NCI-H2107 treated with DMSO at 0.1 percent for 48 hours (cell line): ENCODE data around the gene KRT32.

Source experiments
- DNase-seq: peaks from one replicate; lab custom pipeline; 2025; ENCODE audit not compliant: unreplicated experiment; lab: John Stamatoyannopoulos, UW

The KRT32 gene

DNA sequence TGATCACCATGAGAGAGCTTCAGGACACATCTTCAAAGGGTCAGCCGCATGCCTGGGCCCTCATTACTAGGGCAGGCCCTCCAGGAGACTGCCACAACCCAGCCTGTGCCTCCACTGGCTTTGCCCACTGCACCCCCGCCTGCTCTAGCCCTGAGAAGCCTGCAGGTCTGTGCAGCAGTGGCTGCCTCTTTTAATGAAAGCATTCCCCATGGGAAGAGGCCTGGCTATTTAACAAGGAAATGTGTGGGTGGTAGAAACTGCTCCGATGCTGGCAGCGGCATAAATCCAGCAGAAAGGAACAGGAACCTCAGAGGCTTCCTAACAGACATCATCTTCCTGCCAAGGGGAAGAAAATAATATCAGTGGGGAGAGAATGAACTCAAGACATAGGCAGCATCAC is 375 bp upstream of the KRT32 start:
- DNase-seq = no peak

DNA sequence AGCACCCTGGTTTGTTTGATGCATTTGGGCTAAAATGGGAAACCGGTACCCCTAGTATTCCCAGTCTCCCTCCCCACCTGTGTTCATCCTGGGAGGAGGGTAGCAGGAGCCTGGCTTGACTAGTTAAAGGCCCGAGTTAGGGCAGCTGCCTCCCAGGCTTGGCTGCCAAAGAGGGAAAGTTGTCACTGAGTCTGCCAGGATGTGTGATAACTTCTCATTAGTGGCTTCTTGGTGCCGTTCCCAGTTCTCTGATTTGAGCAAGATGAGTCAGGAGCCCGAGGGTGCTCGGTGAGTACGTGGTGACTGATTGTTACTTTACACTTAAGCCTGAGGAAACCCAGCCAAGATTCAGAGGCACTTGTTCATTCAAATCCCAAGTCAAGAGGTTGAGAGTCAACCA is 2.5 kb downstream of the KRT32 start:
- DNase-seq = no peak

DNA sequence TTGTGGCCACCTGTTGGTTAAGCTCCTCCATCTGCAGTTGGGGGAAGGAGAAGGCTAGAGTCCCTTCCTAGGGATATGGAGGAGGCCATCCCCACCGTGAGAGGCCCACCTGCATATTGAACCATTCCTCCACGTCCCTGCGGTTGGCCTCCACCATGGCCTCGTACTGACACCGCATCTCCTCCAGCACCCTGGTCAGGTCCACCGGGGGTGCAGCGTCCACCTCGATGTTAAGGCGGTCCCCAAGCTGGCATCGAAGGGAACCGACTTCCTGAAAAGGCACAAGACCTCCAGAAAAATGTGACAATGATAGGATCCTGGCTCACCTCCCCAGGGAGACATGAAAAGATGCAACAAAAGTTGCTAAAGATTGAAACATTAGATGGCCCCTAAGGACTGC is 3.0 kb downstream of the KRT32 start:
- no peak for DNase-seq

DNA sequence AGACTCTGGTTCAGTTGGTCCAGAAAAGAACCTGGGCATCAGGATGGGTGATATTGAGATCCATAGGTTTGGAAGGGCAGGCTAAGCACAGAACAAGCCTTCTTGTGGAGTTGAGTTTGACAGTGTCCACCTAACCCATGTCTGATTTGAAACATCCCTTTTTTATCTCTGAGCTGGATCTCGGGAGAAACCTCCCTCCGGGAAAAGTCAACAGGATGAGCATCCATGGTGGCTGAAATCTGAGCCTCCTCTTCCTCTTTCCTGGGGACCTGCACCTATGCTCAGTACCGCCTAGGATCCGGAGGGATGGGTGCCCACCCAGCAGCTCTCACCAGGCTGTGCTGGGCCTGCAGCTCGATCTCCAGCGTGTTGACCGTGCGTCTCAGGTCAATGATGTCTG is 3.4 kb downstream of the KRT32 start:
- no peak for DNase-seq

DNA sequence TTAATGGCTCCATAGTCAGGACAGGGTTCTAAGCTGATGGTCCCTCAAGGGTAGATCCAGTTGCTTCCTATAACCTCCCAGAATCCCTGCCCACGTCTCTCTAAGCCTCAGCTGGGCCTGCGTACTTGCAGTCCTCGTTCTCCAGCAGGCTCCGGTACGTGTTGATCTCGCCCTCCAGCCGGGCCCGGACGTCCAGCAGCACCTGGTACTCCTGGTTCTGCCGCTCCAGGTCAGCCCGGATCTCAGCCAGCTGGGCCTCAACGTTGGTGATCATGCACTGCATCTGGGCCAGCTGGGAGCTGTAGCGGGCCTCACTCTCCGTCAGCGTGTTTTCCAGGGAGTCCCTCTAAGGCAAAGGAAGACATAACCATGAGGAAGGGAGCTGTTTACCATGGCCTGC is 4.5 kb downstream of the KRT32 start:
- DNase-seq = no peak

DNA sequence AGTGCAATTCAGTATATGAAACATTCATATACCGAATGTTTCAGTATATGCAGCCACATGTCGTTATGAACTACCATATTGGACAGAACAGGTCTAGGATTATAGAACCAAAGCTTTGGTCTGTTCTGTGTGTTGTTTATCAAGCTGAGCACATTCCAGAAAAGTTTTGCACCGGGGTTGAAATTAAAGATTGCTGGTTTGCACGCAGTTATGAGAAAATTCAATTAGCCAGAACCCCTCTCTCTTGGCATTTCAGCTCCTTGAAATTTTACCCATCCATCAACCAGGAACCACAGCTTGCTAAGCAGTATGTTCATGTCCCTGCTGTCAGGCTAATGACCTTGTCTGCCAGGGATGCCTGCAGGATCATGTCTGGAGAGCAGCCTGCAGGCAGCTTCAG is 9.5 kb downstream of the KRT32 start:
- no peak for DNase-seq

DNA sequence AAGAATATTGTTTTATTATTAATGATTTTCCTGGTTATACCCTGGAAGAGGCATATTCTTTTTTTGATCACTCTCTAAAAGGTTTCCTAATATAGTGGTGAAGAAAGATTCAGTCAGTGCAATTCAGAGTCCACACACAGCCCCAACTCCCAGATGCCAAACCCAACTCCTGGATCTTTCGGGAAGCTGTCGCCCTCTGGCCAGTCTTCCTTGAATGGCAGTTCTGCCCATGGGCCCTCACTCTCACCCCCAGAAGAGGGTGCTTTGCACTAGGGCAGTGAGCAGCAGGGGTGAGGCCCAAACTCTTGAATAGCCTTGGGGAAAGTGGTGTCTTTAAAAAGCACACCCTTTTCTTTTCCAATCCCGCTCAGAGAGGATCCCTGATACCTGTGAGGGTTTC is 11.0 kb downstream of the KRT32 start:
- no peak for DNase-seq

DNA sequence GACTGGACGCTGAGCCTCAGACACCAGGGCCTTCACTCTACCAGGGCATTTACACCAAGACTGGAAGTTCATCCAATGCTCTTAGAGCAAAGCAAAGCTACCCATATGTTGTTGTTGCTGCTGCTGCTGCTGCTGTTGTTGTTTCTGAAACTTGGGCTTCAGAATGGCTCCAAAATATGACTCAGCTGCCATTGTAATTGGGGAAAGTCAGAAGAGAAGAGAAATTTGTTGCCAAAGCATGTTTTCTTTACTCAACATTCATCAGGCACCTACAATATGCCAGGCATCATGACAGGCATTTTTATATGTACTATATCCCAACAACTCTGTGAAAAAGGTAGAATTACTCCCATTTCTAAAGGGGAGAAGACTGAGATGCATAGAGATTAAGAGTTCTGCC is 11.9 kb downstream of the KRT32 start:
- no peak for DNase-seq

DNA sequence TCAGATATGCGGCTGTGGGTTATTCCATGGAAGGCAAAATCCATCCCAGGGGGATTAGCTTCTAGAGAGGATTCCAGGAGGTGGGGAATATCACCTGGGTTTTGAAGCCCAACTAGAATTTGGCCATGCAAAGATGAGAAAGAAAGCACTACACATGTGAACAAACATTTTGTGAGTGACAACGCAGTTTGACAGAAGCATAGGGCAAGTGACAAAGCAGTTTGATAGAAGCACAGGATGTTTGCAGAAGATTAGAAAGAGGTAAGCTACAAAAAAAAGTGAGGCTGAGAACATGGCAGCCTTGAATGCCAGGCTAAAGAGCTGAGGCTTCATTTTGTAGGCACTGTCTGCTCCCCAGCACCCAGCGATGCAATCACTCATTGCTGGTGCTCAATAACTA is 14.1 kb downstream of the KRT32 start:
- DNase-seq = no peak

DNA sequence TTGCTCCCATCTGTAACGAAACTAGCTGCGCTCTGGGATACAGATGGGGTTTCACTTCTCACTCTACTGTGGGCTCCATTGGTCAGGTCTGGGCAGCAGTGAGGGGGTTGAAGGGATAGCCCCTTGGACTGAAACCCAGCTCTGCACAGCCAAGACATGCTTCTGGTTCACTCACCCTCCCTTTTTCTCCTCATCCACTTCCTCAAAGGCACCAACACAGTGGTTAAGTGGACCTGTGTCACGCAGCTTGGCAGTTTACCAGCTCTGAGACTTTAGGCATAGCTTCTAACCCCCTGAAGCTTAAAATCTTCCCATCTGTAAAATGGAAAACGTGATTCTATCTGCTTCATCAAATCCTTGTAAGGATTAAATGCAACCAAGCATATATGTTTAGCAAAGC is 14.9 kb downstream of the KRT32 start:
- DNase-seq = no peak

DNA sequence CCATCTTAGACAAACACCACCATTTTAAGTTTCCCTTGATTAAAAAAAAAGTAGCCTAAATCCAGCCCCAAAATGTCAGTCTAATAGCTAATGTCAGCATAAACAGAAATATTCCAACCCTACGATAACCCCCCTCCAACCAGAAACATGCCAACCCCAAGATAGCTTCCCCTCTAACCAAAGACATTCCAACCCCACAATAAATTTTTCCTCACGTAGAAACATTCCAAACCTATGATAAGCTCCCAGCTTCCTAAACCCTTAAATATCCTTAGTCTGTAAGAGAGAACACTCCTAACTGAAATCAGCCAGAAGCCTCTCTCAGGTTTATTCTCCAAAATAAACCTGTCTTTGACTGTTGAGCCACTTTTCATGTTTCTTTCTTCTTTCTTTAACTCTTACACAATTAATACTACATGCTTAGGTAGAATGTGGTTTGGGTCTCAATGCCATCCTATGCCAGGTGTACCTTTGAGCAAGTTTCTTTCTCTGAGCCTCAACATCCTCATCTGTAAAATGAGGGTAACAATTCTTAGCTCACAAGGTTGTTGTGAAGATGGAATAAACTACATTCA is 15.9 kb downstream of the KRT32 start:
- DNase-seq = no peak

DNA sequence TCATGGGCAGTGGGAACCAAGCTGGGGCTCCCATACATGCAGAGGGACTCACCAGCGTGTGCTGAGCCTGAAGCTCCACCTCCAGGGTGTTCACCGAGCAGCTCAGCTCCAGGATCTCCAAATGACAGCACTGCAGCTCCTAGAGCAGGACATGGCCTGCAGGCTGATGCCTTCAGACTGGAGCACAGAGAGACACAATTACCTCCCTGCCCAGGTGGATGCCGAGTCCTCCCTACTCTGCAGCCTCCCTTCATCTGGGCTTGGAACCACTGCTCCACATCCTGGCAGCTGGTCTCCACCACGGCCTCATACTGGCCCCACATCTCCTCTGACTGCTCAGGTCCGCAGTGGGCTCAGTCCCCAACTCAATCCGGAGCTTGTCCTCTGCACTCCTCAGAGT is 18.2 kb downstream of the KRT32 start:
- no peak for DNase-seq

DNA sequence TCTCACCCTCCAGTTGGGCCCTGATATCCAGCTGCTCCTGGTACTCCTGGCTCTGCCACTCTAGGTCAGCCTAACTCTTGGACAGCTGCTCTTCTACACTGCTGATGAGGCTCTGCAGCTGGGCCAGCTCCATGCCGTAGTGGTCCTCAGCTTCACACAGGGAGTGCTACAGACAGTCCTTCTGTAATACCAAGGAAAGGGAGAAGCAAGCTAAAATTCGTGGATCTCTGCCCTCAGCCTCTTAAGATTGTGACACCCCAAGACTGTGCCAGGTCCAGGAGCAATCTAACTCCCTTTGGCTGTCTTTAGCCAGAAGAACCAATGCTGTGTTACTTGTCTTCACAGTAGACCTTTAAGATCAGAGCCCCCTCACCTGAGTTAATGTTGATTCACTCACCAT is 18.7 kb downstream of the KRT32 start:
- no peak for DNase-seq

DNA sequence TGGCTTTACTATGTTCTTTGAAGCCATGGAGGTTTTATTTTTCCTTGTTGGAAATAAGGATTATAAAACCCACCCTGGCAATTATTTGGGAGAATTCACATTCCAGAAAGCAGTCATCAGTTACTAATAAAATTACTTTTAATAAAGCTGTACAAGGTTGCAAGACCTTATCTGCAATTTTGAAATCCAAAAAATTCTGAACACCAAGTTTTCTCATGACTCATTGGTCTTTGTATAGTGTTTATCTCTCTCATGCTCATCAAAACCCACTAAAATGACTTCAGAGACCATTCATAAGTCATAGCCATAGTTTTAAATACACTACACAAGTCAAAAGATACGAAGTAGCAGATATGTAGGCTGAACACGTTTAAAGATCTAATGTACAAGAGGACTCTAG is 20.4 kb downstream of the KRT32 start:
- no peak for DNase-seq

DNA sequence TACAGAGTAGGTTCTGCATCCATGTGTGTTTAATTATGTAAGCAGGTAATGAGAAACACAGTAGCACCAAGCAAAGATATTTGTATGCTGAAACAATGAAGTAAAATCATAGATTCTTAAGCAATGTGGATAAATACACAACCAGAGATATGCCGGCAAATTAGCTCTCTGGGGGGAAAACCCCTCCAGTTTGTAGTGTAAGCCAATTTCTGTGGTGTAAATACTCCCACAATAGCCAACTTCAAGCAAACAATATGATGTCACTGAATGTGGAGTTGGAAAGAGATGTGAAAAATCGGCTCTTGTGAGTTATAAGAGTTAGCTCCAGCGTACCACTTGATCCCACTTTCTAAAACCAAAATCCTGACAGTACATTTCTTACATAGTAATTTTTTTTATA is 22.5 kb downstream of the KRT32 start:
- DNase-seq = no peak

DNA sequence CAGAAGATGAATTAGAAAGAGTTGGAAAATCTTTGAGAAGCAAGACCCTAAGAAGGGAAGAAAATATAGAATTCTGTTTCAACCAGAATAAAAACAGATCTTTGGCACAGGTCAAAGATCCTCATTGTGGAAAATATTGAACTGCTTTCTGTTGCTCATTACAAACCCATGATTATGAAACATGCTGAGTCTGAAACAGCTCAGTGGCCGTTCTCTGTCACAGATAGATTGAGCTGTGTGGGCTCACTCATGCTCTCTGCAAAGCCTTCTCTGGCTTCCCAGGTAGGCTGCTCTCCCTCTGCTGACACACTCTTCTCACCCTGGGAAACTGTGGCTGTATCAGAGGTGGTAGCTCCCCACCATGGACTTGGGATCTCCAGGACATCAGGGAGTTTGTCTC is 23.0 kb downstream of the KRT32 start:
- no peak for DNase-seq

DNA sequence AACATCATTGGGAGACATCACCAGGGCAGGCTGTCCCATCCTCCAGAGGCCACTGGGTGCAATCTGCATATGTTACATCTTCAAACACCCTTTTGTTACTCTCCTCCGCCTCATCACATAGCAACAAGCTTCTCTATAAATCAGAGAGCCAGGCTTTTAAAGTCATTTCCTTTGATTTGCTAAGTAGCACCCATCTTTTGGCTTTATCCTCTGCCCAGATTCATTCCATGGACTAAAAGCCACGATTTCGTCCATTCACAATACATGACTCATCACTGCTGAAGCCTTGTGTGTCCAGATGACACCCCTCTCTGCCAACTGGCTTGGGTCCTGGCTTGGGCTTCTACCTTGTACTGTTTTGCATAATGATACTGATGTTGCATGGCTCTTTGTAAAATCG is 24.4 kb downstream of the KRT32 start:
- no peak for DNase-seq

DNA sequence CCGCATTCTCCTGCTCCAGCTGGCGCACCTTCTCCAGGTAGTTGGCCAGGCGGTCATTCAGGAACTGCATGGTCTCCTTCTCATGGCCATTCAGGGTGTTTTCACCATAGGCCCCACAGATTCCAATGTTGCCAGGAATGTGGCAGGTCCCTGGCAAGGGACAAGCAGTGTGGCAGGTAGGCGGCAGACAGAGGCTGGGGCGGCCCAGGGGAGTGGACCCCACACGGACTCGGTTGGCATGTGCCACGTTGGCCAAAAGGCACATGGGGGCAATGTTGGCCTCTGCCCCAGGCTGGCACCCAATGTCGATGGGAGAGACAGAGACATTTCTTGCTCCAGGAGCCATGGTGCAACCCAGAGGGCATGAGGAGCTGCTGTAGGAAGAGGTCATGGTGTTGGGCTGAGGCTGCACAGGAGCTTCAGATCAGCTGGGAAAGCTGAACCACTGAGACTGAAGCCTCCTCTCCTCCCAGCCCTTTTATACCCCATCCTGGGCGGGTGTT is 26.6 kb downstream of the KRT32 start, which contains the start of gene KRT38:
KRT38 (minus strand) TSS at position 453 of the 503 bp plus-strand sequence; CDS start at position 391, 62 bp downstream.
- DNase-seq = no peak

DNA sequence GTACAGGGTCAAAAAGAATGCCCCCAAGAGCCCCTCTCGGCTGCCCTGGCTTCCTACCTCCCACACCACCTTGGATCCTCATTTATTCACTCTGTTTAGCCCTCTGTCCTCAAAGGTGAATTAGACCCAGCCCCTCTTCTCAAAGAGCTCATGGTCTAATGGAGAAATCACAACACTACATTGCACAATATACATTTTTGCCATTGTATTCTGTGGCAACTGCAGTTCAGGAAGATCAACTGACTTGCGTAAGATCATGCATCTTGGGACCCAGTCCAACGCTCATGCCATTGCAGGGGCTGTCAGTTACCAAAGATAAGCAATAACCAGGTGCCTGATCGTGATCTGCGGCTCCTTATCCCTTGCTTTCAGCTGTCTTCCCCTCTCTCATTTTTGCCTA is 27.8 kb downstream of the KRT32 start:
- no peak for DNase-seq

DNA sequence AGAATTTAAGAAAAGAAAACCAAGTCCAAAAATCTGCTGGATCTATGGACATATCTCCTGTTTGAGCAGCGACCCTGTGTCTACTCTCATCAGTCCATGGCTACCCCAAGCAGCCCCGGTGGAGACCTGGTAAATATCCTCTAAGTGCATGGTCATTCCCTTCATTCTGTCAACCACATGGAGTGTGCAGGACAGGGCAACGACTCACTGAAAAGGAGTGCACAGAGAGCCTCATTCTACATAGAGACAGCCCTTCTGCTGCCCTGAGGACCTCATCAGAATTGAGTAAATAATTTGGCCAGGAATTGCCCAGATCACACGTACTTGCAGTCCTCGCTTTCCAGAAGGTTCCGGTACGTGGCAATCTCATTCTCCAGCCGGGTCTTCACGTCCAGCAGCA is 29.4 kb downstream of the KRT32 start:
- DNase-seq = no peak

DNA sequence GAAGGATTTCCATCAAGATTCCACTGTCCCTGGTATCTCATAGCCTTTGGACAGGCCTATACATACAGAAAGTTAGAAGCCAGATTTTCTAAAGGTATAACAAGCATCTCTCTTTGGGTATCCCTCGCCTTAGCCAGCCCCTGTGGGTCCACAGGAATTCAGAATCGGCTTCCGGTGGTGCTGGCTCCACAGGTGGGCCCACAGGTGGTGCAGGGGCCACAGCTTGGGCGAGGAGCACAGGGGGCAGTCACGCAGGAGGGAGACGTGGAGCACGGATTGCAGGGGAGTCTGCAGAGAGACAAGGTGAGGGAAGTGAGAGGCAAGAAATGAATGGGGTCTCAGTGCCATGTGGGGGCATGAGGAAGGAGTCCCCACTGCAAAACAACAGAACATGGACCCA is 29.9 kb downstream of the KRT32 start:
- no peak for DNase-seq

DNA sequence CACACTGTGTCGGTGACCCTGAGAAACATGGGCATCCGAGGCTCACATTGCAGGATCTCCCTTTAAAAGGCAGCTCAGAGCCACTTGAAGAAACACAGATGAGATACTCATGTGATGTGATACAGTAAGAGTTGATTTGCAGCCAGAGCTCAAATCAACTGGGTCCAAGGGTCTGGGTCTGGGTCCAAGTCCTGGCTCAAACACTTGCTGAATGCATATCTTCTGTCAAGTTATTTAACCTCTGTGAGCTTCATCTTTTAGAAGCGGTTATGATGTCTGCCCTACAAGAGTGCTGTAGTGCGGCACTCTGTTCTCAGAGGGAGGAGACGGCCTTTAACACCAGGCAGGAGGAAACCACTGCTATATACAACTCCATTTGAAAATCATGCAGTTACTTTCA is 32.8 kb downstream of the KRT32 start:
- no peak for DNase-seq

DNA sequence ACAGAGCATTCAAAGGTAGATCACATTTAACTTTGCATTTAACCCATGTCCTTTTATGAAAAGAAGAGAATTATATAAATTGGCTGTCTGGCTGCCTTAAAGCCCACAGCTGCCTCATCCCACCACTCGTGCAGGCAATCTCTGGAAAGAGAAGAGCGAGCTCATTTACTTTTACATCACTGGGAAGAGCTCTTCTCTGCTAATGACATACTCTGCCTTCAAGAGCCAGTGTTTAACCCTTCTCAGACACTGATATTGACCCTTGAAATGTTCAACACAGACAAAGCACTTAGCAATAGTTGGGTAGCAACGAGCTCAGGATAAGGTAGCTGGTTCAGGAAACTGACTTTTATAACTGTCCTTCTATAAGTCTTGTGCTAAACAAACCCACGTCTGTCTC is 33.2 kb downstream of the KRT32 start:
- DNase-seq = no peak

DNA sequence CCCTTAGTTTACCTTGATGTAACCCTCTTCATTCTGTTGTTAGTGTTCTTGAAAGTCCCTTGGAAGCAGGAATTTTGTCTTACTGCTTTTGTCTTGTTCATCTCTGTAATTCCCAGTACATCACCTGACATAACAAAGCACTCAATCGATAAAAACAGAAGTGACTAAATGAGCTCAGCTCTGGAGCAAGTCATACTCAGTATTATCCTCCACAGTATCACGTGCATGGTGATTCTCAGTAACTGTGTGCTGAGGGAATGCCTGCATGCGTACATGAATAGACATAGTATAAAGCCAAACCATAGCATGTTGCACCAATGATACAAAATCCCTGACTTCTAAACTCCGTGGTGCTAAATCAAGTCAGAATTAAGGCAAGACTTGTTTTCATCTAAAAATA is 33.6 kb downstream of the KRT32 start:
- no peak for DNase-seq
